Left colon (tissue), 2 donors: ENCODE data around the gene ZNF236. TPM values are rescaled to one million over a fixed set of nuclear protein-coding genes. Genes with fewer than 3 reads are reported as not detected.
"Not testable (repeated sequence)": the region's sequence is repeated elsewhere in the genome, so short reads cannot be mapped to it uniquely, and the experiment has no call there.

Experiments used
- ATAC-seq: fragments of 200-7000 bp; cut with Tn5 transposase; one replicate; pipeline ENCODE4 v1.9.1; 2020; ENCODE audit warnings: mild to moderate bottlenecking, moderate library complexity
- DNase-seq, 2 donors: peaks; one replicate each; pipeline ENCODE4 v3.0.0-alpha.2; 2020
- intact Hi-C, 2 donors: fragments of 100-400 bp; cut with DNase I in 1 of 2; cut with micrococcal nuclease in 1 of 2; formaldehyde crosslinking; loops; one replicate each; pipeline versions ENCODE4 v1.11.2 to v1.14.0; 2022; cut with DNase I, micrococcal nuclease
- total RNA-seq, 2 donors: library from RNA; stranded (reverse); fragmentation: NEBNext Ultra II Directional; extraction: Animal tissue kit (Norgen Biotek cat#: 25700); gene quantifications; one replicate each; pipeline ENCODE4 v1.2.1, GENCODE V29; 2021
- donor health status: DM: no; HTN: no; CAD: no.
- donor health status: DM: yes; HTN: yes; CAD: no.

ZNF236 gene
- total RNA-seq, 2 donors from 2014 or later = 11.4 to 13.0 TPM

GRCh38 chr18:77004555-77005380, 182.4 kb downstream of the ZNF236 start:
- ATAC-seq (no peak), DNase-seq (peak in 1 of 2 donors; percentile 22)
- intact Hi-C loops = loop anchor here (5.0 to 10.0 kb wide), 2 partner anchors 208 to 210 kb away; no protein-coding TSS in a partner anchor

DNA sequence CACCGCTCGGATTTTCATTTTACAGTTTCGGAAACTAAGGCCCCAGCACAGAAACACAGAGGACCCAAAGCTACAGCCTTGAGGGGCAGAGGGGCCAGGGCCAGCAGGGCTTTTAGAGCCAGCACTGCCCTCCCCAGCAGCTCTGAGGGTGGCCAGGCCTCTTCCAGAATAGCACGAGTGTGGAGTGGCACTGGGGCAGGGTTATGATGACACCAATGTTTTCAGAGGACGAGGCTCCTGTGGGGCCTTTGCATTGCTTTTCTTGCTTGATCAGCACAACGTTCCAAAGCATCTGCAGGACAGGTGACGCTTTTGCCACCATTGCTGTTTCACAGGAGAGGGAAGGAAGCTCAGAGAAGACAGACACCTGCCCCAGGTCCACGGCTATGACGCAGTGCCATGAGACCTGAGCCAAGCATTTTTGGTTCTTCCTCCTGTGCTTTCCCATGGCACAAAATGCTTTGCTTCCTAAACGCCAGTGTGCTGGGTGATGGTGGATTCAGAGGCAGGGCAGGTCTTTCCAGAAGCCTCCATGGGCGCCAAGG, 183.4 kb downstream of the ZNF236 start:
- intact Hi-C loops = loop anchor here in 1 of 2 donors (10.0 kb wide), 1 partner anchor 209 kb away; no protein-coding TSS in a partner anchor
- no peak for DNase-seq
- ATAC-seq = no peak

GRCh38 chr18:77006305-77007175, 184.2 kb downstream of the ZNF236 start:
- intact Hi-C loops = loop anchor here in 1 of 2 donors (10.0 kb wide), 1 partner anchor 208 kb away; no protein-coding TSS in a partner anchor
- ATAC-seq = peak; percentile 27

DNA sequence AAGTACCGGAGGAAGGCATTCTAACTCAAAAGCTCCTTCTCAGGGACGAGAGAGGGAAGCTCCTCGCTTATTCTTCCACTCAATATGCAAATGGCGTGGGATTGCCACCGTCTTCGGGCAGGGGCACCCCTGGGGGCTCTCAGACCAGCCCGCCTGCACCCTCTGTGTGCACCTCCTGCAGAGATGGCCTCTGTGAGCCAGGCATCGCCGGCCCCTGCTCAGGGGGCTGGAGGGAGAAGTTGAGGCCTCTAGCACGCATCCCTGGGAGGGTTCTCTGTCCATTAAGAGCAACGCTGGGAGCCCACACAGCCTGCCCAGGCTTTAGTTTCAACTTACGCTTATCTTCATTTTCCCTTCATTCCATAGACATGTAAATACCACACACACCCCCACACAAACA, 184.9 kb downstream of the ZNF236 start:
- DNase-seq (no peak), ATAC-seq (no peak)
- intact Hi-C loops = loop anchor here in 1 of 2 donors (10.0 kb wide), 1 partner anchor 208 kb away; no protein-coding TSS in a partner anchor

More at GRCh38 chr18:77006305-77007175, 184.2 kb downstream of the ZNF236 start:
- no peak for DNase-seq

DNA sequence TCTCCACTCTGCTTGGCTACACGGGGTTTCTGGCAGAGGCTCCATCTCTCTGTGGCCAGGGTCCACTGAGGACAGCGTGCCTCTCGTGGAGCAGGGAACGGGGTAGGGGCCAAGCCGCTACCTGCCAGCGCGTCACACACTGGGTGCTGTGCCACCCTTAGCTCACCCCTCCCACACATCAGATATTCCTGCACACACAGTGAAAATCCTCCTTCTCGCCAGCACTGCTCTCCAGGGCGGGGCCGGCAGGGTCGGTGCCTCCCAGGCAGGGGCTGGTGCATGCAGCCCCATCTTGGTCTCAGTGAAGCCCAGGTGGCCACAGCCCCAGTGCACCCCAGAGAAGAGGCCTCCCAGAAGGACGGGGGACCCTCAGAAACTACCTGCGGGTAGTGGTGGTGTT, 185.6 kb downstream of the ZNF236 start:
- no peak for ATAC-seq
- no peak for DNase-seq
- intact Hi-C loops = loop anchor here in 1 of 2 donors (10.0 kb wide), 1 partner anchor 207 kb away; no protein-coding TSS in a partner anchor

GRCh38 chr18:77008576-77009315, 186.4 kb downstream of the ZNF236 start:
- DNase-seq = no peak
- no peak for ATAC-seq
- intact Hi-C loops = loop anchor here in 1 of 2 donors (10.0 kb wide), 1 partner anchor 206 kb away; no protein-coding TSS in a partner anchor

DNA sequence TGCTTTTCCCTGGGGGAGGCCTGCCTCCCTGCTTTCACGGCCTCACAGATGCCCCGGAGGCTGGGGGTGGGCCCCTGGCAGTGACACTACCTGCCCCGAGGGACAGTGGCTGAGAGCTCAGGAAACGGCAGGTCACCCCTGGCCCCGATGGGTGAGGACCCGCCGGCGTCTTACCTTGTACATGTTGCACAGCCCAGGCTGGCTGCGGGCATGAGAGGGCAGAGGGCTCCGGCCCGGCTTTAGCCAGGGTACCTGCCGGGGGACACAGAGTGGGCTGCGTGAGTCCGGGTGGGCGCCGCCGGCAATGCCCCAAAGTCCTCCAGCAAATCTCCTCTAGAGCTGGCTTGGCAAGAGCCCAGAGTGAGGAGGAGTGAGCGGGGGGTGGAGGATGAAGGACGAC, 187.3 kb downstream of the ZNF236 start:
- intact Hi-C loops = loop anchor here in 1 of 2 donors (10.0 kb wide), 1 partner anchor 205 kb away; no protein-coding TSS in a partner anchor
- no peak for DNase-seq
- no peak for ATAC-seq

- ATAC-seq (no peak), DNase-seq (no peak)
- intact Hi-C loops = no loop called here
These were observed 189.8 kb downstream of the ZNF236 start for GRCh38 chr18:77012120-77012519.

GRCh38 chr18:77012806-77013541, 190.6 kb downstream of the ZNF236 start:
- intact Hi-C loops = no loop called here
- ATAC-seq (no peak), DNase-seq (no peak)

- ATAC-seq (no peak), DNase-seq (peak in 1 of 2 donors; percentile 51)
- intact Hi-C loops = no loop called here
These were observed 191.6 kb downstream of the ZNF236 start for GRCh38 chr18:77013811-77014521.

DNA sequence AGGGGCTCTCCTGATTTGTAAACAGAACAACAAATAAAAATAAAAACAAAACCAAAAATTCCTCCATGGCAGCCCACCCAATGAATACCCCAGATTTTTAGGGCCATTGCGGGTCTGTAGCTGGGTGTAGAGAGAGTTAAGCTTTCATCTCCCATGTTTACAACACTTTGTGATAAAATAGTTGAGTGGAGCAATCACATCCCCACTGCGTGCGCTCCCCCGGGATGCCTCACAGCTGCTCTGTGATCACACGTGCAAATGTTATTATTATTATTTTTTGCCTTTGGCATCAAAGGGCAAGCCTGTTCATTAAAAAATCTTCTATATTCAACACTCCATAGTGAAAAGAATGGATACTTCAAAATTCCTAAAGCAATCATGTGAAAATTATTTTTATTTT, 192.2 kb downstream of the ZNF236 start:
- intact Hi-C loops = no loop called here
- ATAC-seq = no peak
- DNase-seq = no peak

GRCh38 chr18:77015169-77015568, 192.8 kb downstream of the ZNF236 start:
- no peak for ATAC-seq
- no peak for DNase-seq
- intact Hi-C loops = no loop called here

DNA sequence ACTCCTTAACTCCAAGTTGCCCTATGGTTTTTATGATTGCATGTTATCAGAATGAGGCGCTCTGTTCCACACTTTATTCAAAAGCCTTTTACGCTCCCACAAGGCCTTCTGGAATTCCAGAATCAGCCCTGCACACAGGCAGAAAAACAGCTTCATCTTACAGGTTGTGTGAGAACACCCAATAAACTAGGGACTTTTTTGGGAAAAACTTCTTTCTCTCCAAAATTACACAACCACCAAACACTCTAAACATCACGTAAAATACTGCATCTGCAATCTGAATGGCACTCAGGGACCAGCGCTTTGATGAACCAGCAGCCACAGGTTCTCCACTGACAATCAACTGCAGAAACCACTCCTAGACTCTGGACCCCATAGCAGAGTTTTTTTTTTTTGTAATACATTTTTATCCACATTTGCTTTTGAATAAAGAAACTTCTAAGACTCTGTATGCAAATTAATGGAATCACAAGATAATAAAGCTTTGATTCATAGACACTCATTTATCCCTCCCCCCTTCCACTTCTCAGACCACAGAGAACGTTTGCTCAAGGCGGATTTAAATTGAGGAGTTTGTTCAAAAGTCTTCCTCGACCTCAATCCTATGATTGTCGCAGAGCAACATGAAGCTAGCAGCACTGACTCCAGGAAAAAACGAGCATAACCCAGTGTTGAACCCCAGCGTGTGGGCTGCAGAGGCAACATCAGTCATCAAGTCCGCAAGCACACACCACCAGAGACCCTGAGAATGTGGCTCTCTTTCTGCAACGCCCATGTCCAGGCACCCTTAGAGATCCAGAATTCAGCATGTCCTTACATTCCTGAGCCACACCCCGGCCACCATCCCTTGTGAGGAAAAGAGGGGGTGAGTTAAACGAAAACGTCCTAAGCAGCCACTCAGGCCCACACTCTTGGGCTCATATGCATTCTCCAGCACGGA, 193.7 kb downstream of the ZNF236 start:
- intact Hi-C loops = no loop called here
- no peak for DNase-seq
- no peak for ATAC-seq

- DNase-seq = no peak
- ATAC-seq = no peak
These were observed 194.6 kb downstream of the ZNF236 start for GRCh38 chr18:77016936-77017335.

DNA sequence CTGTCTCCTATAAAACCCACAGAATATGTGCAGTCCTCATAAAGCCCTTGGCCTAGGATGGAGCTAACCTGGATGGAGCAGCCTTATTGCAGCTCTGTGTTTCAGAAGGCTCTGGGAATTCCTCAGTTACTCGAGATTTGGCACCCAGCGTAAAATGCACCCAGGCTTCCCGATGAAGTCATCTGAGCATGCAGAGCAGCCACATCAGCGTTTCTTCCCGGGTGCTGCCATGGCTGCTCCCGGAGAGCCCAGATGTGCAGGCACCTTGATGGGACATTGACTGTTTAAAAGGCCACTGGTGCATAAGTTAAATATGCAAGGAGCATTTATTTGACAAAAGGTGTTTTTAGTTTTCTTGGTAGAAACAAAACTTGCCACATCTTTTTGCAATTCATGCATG, 195.0 kb downstream of the ZNF236 start:
- DNase-seq (no peak), ATAC-seq (no peak)
- intact Hi-C loops = no loop called here

More at GRCh38 chr18:77016936-77017335, 194.6 kb downstream of the ZNF236 start:
- intact Hi-C loops = no loop called here

DNA sequence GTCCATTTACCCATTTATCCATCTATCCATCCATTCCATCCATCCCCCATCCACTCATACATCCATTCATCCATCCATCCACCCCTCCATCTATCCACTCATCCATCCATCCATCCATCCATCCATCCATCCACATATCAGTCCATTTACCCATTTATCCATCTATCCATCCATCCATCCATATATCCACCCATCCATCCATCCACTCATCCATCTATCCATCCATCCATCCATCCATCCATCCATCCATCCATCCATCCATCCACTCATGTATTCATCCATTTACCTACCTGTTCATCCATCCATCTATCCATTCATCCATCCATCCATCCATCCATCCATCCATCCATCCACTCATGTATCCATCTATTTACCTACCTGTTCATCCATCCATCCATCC, 196.3 kb downstream of the ZNF236 start:
- intact Hi-C loops, DNase-seq, ATAC-seq: not testable (repeated sequence)
